Cortex of kidney (tissue), 1 donor: ENCODE results near the gene CACNG1.
"Not testable (repeated sequence)": the region's sequence is repeated elsewhere in the genome, so short reads cannot be mapped to it uniquely, and the experiment has no call there.

Source experiments
- DNase-seq: peaks from one replicate; lab custom pipeline; 2025; lab: John Stamatoyannopoulos, UW

Gene CACNG1

GRCh38 chr17:67079491-67079890 is 35.1 kb downstream of the CACNG1 start:
- no peak for DNase-seq

DNA sequence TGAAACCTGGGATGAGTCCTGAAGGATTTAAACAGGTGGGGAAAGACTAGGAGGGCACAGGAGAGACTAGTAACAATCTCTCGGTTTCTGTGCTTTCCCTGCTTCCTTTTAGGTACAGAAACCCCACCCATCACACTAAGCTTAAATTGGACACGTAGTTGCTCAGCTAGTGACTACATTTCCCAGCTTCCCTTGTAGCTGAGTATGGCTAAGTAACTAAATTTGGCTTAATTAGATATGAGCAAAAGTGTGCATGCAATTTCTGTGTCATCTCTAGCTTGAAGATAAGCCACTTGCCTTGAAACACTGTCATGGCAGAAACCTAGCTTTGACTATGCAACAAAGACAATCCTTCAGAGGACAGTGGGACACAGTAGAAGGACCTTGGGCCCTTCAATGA is 36.5 kb downstream of the CACNG1 start:
- no peak for DNase-seq

DNA sequence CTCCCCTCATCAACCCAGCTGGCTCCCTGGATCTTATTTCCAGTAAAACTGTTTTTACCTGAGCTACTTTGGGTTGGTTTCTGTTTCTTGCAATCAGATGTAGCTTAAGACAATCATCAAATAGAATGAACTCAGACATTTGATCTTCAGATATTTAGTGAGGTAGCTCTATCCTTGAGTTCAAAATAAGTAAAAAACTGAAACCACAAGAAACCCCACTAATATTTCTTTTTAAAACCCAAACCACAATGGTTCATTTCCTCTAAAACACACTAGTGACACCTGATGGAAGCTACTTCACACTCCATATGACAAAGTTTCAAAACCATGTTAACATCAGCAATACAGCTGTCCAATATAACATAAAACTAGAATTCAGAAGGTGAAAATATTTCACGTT is 37.8 kb downstream of the CACNG1 start:
- DNase-seq, result no peak

- no peak for DNase-seq
Observed at GRCh38 chr17:67085406-67085805, 41.1 kb downstream of the CACNG1 start.

DNA sequence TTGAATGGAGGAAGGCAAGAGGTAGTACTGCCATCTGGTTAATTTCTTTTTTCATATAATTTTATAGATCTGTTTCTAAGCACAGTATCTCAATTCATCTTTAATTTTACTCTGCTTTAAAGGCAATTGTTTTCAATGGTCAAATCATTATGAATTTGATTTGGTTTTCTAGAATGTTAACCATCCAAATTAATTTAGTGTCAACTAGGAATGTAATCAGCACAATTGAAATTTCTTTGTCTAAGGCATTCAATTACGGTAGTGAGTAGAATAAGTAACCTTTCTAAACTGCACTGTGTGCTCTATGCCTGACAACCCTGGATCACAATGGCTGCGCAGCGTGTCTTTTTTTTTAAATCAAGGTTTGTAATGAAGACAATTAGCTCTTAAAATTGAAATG is 44.3 kb downstream of the CACNG1 start:
- no peak for DNase-seq

- DNase-seq, result no peak
Observed at GRCh38 chr17:67090341-67090740, 46.0 kb downstream of the CACNG1 start.

- DNase-seq, result no peak
Observed at GRCh38 chr17:67092291-67092690, 47.9 kb downstream of the CACNG1 start.

GRCh38 chr17:67092710-67093109 is 48.4 kb downstream of the CACNG1 start:
- not testable (repeated sequence) for DNase-seq

GRCh38 chr17:67093348-67093747 is 49.0 kb downstream of the CACNG1 start:
- no peak for DNase-seq

DNA sequence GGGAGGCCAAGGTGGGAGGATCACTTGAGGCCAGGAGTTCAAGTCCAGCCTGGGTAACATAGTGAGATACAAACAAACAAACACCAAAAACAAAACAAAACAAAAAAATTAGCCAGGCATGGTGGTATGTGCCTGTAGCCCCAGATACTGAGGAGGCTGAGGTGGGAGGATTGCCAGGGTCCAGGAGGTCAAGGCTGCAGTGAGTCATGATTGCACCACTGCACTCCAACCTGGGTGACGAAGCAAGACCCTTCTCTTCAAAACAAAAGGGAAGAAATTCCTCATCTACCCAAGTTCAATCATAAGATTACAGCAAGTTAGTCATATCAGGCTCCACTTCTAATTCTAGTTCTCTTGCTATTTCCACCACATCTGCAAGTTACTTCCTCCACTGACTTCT is 50.9 kb downstream of the CACNG1 start:
- not testable (repeated sequence) for DNase-seq

GRCh38 chr17:67095803-67096202 is 51.4 kb downstream of the CACNG1 start:
- DNase-seq, result no peak

- DNase-seq, result no peak
Observed at GRCh38 chr17:67096609-67097008, 52.3 kb downstream of the CACNG1 start.

- no peak for DNase-seq
Observed at GRCh38 chr17:67098006-67098405, 53.7 kb downstream of the CACNG1 start.

DNA sequence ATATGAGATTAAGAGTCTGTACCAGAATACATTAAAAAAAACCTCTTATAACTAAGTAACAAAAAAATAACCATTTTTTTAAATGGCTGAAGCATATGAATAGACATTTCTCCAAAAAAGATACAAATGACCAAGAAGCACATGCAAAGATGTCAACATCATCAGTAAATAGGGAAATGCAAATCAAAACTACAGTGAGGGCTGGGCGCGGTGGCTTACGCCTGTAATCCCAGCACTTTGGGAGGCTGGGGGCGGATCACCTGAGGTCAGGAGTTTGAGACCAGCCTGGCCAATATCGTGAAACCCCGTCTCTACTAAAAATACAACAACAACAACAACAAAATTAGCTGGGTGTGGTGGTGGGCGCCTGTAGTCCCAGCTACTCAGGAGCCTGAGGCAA is 60.3 kb downstream of the CACNG1 start:
- DNase-seq, result not testable (repeated sequence)

DNA sequence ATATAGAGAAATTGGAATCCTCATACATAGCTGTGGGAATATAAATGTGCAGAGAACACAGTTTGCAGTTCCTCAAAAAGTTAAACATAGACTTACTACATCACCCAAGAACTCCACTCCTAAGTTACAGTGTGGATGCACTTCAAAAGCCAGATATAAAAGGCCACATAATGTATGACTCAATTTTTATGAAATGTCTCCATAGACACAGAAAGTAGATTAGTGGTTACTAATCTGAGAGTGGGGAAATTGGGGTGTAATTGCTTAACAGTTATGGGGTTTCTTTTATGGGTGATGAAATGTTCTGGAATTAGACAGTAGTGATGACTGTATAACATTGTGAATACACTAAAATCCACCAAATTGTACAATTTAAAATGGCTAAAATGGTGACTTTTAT is 60.9 kb downstream of the CACNG1 start:
- DNase-seq, result no peak
